HG03457 (cell line): ENCODE measurements around the gene PI4KA.
"Not testable (repeated sequence)": the region's sequence is repeated elsewhere in the genome, so short reads cannot be mapped to it uniquely, and the experiment has no call there.

Source experiments
- ATAC-seq: cut with Tn5 transposase; IDR thresholded peaks from one replicate; pipeline ENCODE4 v1.9.1; 2021; ENCODE audit warnings: moderate number of reproducible peaks; ENCODE audit not compliant: unreplicated experiment

Gene PI4KA

DNA sequence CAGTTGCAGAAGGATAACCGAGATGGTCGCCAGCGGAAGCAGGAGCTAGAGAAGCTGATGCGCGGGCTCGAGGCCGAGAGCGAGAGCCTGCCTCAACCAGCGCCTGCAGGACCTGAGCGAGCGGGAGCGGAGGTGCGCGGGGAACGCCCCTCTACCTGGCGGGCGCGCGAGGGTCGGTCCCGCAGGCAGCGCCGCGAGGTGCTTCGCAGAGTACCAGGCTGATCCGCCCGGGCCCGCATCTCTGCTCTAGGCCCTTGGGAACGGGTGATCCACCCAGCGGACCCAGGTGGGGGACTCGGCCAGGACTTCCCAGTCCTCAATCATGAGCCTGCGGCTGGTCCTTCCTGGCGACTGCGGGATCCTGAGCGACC lies 156.5 kb downstream of the PI4KA start:
- not testable (repeated sequence) for ATAC-seq

DNA sequence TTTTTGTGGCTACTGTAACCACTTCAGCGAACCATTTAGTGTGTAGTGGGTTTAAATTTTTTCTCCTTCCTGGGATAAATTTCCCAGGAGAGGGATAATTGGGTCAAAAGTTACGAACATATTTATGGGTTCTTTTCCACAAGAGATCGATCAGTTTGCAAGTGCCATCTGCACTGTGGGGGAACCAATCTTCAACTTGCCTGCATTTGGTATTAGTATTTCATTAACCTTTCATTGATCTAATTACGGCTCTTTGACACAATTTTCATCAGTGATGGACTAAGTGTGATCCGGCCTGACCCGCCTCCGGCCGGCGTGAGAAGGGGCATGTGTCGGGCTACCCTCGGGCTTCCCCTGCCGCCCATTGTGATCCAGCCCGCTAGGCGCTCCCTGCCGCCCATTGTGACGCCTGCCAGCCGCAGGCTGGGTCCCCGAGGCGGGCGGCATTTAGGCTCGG lies 156.9 kb downstream of the PI4KA start:
- ATAC-seq = not testable (repeated sequence)

DNA sequence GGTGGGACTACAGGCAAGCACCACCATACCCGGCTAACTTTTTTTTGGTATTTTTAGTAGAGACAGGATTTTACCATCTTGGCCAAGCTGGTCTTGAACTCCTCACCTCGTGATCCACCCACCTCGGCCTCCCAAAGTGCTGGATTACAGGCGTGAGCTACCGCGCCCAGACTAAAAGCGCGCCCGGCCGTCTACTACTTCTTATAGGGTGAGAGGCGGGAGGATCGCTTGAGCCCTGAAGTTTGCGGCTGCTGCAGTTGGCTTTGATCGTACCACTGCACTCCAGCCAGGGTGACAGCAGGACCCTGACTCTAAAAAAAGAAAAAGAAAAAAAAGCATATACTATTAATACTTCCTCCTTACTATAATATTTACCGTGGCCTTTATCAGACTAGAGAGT lies 158.3 kb downstream of the PI4KA start:
- ATAC-seq = not testable (repeated sequence)

DNA sequence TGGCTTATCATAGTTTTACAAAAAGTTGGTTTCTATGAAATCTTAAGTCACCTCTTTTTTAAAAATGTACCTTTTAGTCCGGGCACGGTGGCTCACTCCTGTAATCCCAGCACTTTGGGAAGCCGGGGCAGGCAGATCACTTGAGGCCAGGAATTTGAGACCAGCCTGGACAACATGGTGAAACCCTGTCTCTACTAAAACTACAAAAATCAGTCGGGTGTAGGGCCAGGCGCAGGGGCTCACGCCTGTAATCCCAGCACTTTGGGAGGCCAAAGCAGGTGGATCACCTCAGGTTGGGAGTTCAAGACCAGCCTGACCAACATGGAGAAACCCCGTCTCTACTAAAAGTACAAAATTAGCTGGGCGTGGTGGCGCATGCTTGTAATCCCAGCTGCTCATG lies 158.8 kb downstream of the PI4KA start:
- not testable (repeated sequence) for ATAC-seq

DNA sequence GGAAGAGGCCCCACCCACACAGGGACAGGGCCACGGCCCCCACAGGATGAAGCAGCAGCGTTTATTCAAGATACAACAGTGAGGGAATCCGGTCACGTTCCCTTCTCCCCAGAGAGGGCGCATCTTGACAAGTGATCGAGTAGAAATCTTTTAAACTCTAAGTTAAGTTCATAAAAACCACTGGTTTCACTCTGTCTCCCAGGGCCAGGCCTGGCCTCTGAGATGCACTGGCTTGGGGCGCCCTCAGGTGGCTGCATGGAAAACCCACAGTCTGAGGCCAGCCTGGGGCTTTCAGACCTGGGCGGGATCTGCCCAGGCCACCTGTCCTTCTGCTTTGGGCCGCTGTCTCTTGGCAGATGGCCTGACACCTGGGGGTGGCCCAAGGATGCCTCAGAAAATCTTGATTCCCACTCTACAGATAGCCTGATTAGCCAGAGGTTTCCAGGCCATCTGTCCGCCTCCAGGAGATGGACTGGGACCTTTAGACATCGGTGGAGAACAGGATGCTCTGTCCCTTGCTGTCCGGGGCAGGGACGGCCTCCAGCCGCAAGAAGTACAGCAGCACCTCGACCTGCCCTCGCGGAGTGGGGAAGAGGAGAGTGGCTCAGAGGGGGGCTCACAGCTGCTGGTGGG lies 161.0 kb downstream of the PI4KA start:
- ATAC-seq = not testable (repeated sequence)

DNA sequence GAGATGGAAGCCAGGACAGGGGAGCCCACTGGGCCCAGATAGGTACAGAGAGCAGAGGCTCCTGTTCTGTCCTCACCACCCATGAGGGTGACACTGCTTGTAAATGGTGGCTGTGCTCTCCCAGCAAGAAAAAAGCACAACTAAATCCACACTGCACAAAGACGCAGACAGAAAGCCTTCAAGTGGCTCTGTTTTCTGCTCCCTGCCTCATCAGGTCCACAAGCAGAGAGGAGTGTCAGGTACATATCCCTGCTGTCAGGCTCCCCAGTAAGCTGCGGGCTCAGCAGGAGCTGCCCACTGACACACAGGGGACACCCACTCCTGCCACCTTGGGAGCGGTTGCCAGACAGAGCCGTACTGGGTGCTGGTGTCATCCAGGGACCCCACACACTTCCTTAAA lies 162.6 kb downstream of the PI4KA start:
- not testable (repeated sequence) for ATAC-seq

DNA sequence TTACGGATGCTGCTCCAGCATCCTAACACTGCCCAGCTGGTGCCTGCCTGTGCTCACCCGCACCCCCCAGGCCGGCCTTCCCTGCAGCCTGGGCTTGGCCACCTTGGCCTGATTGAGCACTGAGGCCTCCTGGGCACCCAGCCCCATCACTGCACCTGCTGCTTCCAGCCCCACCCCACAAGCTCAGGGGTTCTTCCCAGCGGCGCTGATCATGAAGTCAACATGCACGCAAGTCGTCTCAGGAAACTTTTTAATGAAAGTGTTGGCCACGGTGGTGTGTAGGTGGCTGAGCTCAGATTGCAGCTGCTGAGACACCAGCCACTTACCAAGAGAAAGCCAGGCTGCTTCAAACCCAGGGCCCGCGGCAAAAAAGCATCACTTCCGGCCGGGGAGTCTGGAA lies 163.4 kb downstream of the PI4KA start:
- not testable (repeated sequence) for ATAC-seq

DNA sequence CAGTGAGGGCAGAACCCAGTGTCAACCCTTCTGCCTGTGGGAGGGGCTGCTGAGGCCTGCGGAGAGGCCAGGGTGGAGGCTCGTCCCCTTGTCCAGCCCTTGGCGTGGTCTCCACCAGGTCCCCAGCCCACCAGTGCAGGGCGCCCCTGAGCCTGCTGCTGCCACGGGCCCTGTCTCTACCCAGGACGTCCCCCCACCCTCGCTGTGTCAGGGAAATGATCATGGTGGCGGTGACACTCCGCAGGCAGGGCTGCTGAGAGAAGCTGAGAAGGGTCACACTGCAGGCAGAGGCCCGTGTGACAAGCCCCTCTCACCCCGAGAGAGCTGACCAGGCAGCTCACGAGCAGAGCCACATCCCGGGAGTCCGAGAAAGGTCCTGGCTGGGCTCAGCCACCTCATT lies 164.4 kb downstream of the PI4KA start:
- ATAC-seq = not testable (repeated sequence)

DNA sequence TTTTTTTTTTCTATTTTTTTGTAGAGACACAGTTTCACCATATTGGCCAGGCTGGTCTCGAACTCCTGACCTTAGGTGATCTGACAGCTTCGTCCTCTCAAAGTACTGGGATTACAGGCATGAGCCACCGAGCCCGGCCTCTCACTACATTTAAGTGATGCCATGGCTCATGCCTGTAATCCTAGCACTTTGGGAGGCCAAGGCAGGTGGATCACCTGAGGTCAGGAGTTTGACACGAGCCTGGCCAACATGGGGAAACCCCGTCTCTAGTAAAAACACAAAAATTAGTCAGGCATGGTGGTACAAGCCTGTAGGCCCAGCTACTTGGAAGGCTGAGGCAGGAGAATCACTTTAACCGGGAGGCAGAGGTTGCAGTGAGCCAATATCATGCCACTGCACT lies 165.7 kb downstream of the PI4KA start:
- ATAC-seq = not testable (repeated sequence)

DNA sequence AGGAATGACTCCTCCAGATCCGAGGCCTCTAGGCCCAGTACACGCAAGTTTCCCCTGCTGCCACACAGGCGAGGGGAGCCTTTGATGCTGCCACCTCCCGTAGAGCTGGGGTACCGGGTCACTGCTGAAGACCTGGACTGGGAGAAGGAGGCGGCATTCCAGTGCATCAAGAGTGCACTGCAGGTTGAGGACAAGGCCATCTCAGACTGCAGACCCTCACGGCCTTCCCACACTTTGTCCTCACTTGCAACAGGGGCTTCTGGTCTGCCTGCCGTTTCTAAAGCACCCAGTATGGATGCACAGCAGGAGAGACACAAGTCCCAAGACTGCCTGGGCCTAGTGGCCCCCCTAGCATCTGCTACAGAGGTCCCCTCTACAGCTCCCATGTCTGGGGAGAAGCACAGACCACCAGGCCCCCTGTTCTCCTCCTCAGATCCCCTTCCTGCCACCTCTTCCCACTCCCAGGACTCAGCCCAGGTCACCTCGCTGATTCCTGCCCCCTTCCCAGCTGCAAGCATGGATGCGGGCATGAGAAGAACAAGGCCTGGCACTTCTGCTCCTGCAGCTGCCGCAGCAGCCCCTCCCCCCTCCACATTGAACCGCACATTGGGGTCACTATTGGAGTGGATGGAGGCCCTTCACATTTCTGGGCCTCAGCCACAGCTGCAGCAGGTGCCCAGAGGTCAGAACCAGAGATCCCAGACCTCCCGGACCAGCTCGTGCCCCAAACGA lies 167.9 kb downstream of the PI4KA start:
- not testable (repeated sequence) for ATAC-seq

DNA sequence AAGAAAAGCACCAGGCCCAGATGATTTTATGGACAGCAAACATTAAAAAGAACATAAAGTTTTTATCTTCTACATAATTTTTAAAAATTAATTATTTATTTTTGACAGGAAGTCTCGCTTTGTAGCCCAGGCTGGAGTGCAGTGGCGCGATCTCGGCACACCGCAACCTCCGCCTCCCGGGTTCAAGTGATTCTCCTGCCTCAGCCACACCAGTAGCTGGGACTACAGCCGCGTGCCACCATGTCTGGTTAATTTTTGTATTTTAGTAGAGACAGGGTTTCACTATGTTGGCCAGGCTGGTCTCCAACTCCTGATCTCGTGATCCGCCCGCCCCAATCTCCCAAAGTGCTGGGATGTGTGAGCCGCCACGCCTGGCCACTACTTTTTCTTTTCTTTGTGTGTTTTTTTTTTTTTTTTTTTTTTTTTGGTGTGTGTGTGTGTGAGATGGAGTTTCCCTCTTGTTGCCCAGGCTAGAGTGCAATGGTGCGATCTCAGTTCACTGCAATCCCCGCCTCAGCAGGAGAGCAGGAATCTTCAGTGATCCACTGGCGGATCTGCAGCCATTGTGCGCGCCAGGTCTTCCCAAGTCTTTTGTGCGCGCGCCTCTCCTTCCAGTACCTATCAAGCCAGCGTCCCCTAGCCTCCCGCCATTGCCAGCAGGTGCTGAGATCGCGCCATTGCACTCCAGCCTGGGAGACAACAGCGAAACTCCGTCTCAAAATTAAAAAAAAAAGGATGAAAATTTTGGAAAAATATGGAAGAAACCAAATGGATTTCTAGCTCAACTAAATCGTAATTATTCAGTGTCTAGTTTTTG lies 171.0 kb downstream of the PI4KA start:
- not testable (repeated sequence) for ATAC-seq

DNA sequence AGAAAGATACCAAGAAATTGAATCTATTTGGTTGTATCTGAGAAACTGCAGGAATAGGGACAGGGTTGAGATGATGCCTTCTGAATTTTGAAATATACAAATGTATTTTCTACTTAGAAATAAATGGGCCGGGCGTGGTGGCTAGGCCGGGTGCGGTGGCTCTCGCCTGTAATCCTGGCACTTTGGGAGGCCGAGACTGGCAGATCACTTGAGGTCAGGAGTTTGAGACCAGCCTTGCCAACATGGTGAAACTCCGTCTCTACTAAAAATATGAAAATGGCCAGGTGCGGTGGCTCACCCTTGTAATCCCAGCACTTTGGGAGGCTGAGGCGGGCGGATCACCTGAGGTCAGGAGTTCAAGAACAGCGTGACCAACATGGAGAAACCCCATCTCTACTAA lies 172.8 kb downstream of the PI4KA start:
- not testable (repeated sequence) for ATAC-seq

DNA sequence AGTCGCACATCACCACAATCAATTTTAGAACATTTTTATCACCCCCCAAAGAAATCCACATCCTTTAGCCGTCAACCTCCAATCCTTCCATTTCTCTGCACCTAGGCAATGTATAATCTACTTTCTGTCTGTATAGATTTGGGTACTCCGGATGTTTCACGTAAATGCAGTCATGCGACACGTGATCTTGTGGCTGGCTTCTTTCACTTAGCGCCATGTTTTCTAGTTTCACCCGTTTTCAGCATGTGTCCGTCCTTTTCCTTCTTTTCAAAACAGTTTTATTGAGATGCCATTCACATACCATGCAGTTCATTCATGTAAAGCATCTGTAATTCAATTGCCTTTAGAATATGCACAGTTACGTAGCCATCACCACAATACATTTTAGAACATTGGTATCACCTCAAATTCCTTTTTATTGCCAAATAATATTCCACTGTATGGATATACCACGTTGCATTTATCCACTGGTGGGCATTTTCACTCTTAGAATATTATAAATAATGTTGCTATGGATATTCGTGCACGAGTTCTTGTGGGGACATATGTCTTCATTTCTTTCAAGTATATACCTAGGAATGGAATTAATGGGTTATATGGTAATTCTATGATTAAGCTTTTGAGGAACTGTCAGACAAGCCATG lies 179.7 kb downstream of the PI4KA start:
- ATAC-seq = not testable (repeated sequence)

DNA sequence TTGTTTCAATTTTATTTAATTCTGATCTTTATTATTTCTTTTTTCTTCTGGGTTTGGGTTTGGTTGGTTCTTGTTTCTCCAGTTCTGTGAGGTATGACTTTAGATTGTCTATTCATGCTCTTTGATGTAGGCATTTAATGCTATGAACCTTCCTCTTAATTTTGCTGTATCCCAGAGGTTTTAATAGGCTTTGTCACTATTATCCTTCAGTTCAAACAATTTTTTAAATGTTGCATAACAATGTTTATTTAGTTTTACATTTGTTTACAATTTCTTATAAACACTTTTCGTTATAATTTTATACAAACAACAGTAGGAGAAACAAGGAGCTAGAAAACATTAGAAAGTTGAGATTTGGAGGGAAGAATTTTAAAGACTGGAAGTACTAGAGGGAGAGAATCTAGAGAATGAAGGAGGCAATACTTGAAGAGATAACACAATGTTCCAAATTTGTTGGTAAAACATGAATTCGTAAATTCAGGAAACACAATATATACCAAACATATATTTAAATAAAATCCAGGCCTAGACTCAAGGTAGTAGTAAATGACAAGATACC lies 180.8 kb downstream of the PI4KA start:
- no peak for ATAC-seq

DNA sequence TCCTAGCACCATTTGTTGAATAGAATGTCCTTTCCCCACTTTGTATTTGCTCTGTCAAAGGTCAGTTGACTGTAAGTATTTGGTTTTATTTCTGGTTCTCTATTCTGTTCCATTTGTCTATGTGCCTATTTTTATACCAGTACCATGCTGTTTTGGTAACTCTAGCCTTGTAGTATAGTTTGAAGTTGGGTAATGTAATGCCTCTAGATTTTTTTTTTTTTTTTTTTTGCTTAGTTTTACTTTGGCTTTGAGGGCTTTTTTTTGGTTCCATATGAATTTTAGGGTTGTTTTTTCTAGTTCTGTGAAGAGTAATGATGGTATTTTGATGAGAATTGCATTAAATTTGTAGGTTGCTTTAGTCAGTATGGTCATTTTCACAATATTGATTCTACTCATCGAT lies 183.0 kb downstream of the PI4KA start:
- not testable (repeated sequence) for ATAC-seq

DNA sequence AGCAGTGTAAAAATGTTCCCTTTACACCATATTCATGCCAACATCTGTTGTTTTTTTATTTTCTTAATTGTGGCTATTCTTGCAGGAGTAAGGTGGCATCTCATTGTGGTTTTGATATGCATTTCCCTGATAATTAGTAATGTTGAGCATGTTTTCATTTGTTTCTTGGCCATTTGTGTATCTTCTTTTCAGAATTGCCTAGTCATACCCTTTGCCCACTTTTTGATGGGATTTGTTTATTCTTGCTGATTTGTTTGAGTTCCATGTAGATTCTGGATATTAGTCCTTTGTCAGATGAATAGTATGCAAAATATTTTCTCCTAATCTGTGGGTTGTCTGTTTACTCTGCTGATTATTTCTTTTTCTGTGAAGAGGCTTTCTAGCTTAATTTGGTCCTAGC lies 183.6 kb downstream of the PI4KA start:
- no peak for ATAC-seq

DNA sequence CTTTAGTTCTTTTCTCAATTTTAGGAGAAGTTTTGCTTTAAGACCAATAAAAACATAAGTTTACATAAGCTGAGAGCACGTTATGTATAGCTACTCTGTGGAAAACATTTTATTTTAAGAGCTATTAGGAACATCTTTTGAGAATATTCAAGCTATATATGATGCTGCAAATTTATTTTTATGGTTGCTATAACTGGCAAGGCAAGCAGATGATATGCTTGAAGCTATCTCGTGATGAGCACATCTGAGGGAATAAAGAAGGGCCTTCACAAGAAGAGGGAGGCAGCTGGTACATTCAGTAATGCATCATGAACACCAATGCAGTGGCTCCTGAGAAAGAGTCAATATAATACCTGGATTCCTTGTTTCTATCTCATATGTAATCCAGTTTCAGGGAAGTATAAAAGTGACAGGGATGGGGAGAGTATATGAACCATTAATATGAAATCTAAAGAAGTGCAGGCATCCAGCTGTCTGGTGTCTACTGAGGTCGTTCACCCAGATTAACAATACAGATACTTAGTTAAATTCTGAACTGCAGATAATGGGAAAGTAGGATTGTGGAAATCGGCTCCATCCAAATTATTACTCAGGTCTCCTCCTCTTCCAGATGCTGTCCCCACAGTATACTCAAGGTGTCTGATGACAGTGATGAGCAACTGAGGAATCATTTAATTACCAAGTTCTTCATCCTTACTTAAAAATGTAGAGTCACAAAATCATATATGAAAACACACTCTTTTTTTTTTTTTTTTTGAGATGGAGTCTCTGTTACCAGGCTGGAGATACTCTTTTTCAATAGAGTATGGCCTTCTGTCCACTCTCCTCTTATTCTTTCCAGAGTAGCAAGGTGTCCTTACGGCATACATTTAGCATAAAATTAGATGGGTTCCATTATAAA lies 185.1 kb downstream of the PI4KA start:
- ATAC-seq = no peak

DNA sequence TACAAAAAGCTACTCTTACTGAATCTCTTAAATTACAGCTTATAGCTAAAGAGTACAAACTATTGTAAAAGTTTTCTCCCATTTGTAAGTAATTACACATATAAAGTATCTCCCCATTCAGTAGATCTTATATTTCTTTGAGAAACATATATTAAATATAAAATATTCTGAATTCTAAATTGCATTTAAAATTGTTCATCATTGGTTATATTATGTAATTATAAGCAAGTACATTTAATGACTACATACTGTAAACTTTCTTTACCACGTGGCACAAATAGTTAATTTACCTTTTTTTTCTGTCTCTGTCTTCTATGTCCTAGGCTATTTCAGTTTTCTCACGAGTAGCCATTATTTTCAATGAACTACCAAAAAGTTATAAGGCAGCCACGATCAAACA lies 185.9 kb downstream of the PI4KA start:
- ATAC-seq = no peak

DNA sequence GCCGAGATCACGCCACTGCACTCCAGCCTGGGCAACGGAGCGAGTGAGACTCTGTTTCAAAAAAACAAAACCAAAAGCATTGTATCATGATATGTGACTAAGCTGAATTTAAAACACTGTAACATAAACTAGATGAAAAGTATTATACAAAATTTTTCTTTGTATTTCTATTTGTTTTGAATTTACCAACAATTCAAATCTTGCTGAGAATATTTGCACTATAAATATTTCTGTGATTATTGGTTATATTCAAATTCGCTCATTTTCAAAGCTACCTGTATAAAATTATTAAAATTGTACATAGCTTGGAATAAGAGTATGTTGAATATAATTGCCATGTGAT lies 186.6 kb downstream of the PI4KA start:
- ATAC-seq = no peak
